ENCODE results near the gene UTP18.
"Not testable (repeated sequence)": the region's sequence is repeated elsewhere in the genome, so short reads cannot be mapped to it uniquely, and the experiment has no call there.

UTP18 gene

DNA sequence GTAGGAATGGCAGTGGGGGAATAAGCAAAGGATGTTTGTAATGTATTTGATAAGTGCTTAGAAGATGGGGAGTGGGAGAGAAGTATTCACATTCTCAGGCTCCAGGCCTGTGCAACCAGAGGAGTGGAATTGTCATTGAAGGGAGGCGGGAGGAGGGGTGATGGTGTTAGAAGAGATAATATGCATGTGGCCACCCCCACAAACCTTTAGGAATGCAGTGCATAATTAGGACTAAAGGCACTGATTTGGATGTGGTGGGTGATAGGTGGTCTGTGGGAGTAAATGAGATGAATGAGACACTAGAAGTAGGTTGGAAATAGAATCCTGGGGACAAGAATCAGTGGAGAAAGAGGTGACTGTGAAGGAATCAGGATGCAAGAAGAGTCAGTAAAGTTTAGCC, 27.1 kb downstream of the UTP18 start:
- no peak overlapping the region for H3K27ac ChIP-seq (ENCODE audit: low read depth, low read length)
- no peak overlapping the region for H2AFZ ChIP-seq (ENCODE audit: low read length, unreplicated experiment)
- H3K4me1 ChIP-seq (ENCODE audit: control insufficient read depth, insufficient read depth, low read length, unreplicated experiment): no peaks in the 10 kb centered on the region
- peaks cover 42% of the 10 kb centered on the region for H3K36me3 ChIP-seq (ENCODE audit: insufficient read depth, low read length)
- no peaks in the 10 kb centered on the region for H3K27me3 ChIP-seq (ENCODE audit: insufficient read depth, low read length)
- no peaks in the 10 kb centered on the region for H3K79me2 ChIP-seq (ENCODE audit: control insufficient read depth, insufficient read depth, low read length, unreplicated experiment)
- no peak overlapping the region for H3K4me3 ChIP-seq (ENCODE audit: low read depth, low read length)

GRCh38 chr17:51289696-51290111, 29.4 kb downstream of the UTP18 start:
- peaks cover 48% of the 10 kb centered on the region for H3K36me3 ChIP-seq (ENCODE audit: insufficient read depth, low read length)
- H3K27me3 ChIP-seq (ENCODE audit: insufficient read depth, low read length): no peaks in the 10 kb centered on the region
- no peak overlapping the region for H3K27ac ChIP-seq (ENCODE audit: low read depth, low read length)
- no peak overlapping the region for H2AFZ ChIP-seq (ENCODE audit: low read length, unreplicated experiment)
- no peaks in the 10 kb centered on the region for H3K4me1 ChIP-seq (ENCODE audit: control insufficient read depth, insufficient read depth, low read length, unreplicated experiment)
- H3K4me3 ChIP-seq (ENCODE audit: low read depth, low read length): no peak overlapping the region
- no peaks in the 10 kb centered on the region for H3K79me2 ChIP-seq (ENCODE audit: control insufficient read depth, insufficient read depth, low read length, unreplicated experiment)

DNA sequence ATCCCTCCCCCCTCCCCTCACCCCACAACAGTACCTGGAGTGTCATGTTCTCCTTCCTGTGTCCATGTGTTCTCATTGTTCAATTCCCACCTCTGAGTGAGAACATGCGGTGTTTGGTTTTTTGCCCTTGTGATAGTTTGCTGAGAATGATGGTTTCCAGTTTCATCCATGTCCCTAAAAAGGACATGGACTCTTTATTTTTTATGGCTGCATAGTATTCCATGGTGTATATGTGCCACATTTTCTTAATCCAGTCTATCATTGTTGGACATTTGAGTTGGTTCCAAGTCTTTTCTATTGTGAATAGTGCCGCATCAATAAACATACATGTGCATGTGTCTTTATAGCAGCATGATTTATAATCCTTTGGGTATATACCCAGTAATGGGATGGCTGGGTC, 34.0 kb downstream of the UTP18 start:
- H3K27ac ChIP-seq (ENCODE audit: low read depth, low read length); H3K79me2 ChIP-seq (ENCODE audit: control insufficient read depth, insufficient read depth, low read length, unreplicated experiment); H3K4me3 ChIP-seq (ENCODE audit: low read depth, low read length); H3K4me1 ChIP-seq (ENCODE audit: control insufficient read depth, insufficient read depth, low read length, unreplicated experiment); H2AFZ ChIP-seq (ENCODE audit: low read length, unreplicated experiment); H3K27me3 ChIP-seq (ENCODE audit: insufficient read depth, low read length): not testable (repeated sequence)
- peaks cover 31% of the 10 kb centered on the region for H3K36me3 ChIP-seq (ENCODE audit: insufficient read depth, low read length)

- Histone ChIP-seq H3K27ac (ENCODE audit: low read depth, low read length) (no peak overlapping the region), H3K4me3 (ENCODE audit: low read depth, low read length) (no peak overlapping the region), H3K27me3 (ENCODE audit: insufficient read depth, low read length) (no peaks in the 10 kb centered on the region), H3K36me3 (ENCODE audit: insufficient read depth, low read length) (peaks cover 11% of the 10 kb centered on the region), H2AFZ (ENCODE audit: low read length, unreplicated experiment) (no peak overlapping the region), H3K79me2 (ENCODE audit: control insufficient read depth, insufficient read depth, low read length, unreplicated experiment) (no peaks in the 10 kb centered on the region), H3K4me1 (ENCODE audit: control insufficient read depth, insufficient read depth, low read length, unreplicated experiment) (no peaks in the 10 kb centered on the region)
These were observed 38.4 kb downstream of the UTP18 start for GRCh38 chr17:51298508-51299371.

- H3K4me1 ChIP-seq (ENCODE audit: control insufficient read depth, insufficient read depth, low read length, unreplicated experiment): no peaks in the 10 kb centered on the region
- no peaks in the 10 kb centered on the region for H3K27me3 ChIP-seq (ENCODE audit: insufficient read depth, low read length)
- no peaks in the 10 kb centered on the region for H3K79me2 ChIP-seq (ENCODE audit: control insufficient read depth, insufficient read depth, low read length, unreplicated experiment)
- no peak overlapping the region for H3K27ac ChIP-seq (ENCODE audit: low read depth, low read length)
- H2AFZ ChIP-seq (ENCODE audit: low read length, unreplicated experiment): no peak overlapping the region
- peaks cover 9% of the 10 kb centered on the region for H3K36me3 ChIP-seq (ENCODE audit: insufficient read depth, low read length)
- H3K4me3 ChIP-seq (ENCODE audit: low read depth, low read length): no peak overlapping the region
These were observed 39.5 kb downstream of the UTP18 start for GRCh38 chr17:51299859-51300258.

GRCh38 chr17:51305182-51305581, 44.8 kb downstream of the UTP18 start:
- no peaks in the 10 kb centered on the region for H3K36me3 ChIP-seq (ENCODE audit: insufficient read depth, low read length)
- H3K27me3 ChIP-seq (ENCODE audit: insufficient read depth, low read length): no peaks in the 10 kb centered on the region
- no peak overlapping the region for H2AFZ ChIP-seq (ENCODE audit: low read length, unreplicated experiment)
- H3K79me2 ChIP-seq (ENCODE audit: control insufficient read depth, insufficient read depth, low read length, unreplicated experiment): no peaks in the 10 kb centered on the region
- no peaks in the 10 kb centered on the region for H3K4me1 ChIP-seq (ENCODE audit: control insufficient read depth, insufficient read depth, low read length, unreplicated experiment)
- H3K27ac ChIP-seq (ENCODE audit: low read depth, low read length): no peak overlapping the region
- H3K4me3 ChIP-seq (ENCODE audit: low read depth, low read length): no peak overlapping the region

DNA sequence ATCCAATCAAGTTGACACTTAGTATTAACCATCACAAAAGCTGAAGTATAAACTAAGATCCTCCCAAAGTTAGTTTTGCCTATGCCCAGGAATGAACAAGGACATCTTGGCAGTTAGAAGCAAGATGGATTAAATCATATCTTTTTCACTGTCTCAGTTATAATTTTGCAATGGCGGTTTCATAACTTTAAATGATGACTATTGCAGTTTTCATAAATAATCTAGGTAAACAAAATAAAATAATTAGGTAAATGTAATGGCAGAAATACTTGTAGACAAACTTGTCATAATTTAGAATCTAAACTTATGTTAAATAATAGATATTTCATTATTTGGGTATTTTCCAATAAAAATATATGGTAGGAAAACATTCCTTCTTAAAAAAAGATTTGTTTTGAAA, 51.7 kb downstream of the UTP18 start:
- H3K79me2 ChIP-seq (ENCODE audit: control insufficient read depth, insufficient read depth, low read length, unreplicated experiment); H3K4me3 ChIP-seq (ENCODE audit: low read depth, low read length); H3K27ac ChIP-seq (ENCODE audit: low read depth, low read length): not testable (repeated sequence)

GRCh38 chr17:51319186-51319585, 58.8 kb downstream of the UTP18 start:
- Histone ChIP-seq H3K4me3 (ENCODE audit: low read depth, low read length) (no peak overlapping the region), H3K27ac (ENCODE audit: low read depth, low read length) (no peak overlapping the region), H3K4me1 (ENCODE audit: control insufficient read depth, insufficient read depth, low read length, unreplicated experiment) (no peaks in the 10 kb centered on the region), H3K79me2 (ENCODE audit: control insufficient read depth, insufficient read depth, low read length, unreplicated experiment) (no peaks in the 10 kb centered on the region), H2AFZ (ENCODE audit: low read length, unreplicated experiment) (no peak overlapping the region), H3K36me3 (ENCODE audit: insufficient read depth, low read length) (no peaks in the 10 kb centered on the region), H3K27me3 (ENCODE audit: insufficient read depth, low read length) (no peaks in the 10 kb centered on the region; the same call in 1 of the 2 replicates)

More for the DNA sequence above, 51.7 kb downstream of the UTP18 start:
- not testable (repeated sequence) for H3K27me3 ChIP-seq (ENCODE audit: insufficient read depth, low read length); H2AFZ ChIP-seq (ENCODE audit: low read length, unreplicated experiment); H3K36me3 ChIP-seq (ENCODE audit: insufficient read depth, low read length); H3K4me1 ChIP-seq (ENCODE audit: control insufficient read depth, insufficient read depth, low read length, unreplicated experiment)

DNA sequence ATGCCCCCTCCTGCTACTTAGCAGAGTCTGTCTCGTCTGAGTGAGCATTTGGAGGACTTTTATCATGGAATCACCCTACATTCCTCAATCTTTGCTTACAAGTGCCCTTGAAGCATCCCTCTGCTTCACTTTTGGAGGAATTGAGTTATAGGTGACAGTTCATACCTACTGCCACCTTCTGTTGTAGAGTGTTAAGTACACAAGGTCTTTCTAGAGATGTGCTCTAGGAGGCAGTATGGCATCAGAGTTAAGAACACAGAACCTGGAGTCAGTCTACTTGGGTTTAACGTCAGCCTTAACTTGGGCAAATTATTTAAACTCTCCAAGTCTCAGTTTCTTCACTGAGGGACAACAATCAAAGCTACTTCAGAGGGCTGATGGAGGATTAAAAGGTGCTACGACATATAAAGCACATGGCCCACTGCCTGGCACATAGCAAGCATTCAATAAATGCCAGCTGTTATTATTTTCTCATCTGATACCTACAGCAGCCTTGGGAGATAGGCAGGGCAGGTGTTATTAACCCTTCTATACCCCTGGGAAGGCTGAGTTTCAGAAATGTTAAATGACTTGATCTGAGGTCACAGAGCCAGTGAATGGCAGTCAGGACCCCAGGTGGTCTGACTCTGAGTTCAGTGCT, 62.2 kb downstream of the UTP18 start:
- H3K36me3 ChIP-seq (ENCODE audit: insufficient read depth, low read length): no peaks in the 10 kb centered on the region

DNA sequence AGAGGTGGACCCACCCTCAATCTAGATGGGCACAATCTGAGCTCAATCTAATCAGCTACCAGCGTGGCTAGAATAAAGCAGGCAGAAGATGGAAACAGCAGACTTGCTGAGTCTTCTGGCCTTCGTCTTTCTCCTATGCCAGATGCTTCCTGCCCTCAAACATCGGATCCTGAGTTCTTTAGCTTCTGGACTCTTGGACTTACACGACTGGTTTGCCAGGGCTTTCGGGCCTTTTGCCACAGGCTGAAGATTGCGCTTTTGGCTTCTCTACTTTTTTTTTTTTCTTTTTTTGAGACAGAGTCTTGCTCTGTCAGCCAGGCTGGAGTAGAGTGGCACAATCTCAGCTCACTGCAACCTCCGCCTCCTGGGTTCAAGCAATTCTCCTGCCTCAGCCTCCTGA, 65.1 kb downstream of the UTP18 start:
- Histone ChIP-seq H2AFZ (ENCODE audit: low read length, unreplicated experiment) (no peak overlapping the region), H3K27ac (ENCODE audit: low read depth, low read length) (no peak overlapping the region), H3K4me1 (ENCODE audit: control insufficient read depth, insufficient read depth, low read length, unreplicated experiment) (no peaks in the 10 kb centered on the region), H3K27me3 (ENCODE audit: insufficient read depth, low read length) (peaks cover 6% of the 10 kb centered on the region), H3K36me3 (ENCODE audit: insufficient read depth, low read length) (no peaks in the 10 kb centered on the region), H3K4me3 (ENCODE audit: low read depth, low read length) (no peak overlapping the region), H3K79me2 (ENCODE audit: control insufficient read depth, insufficient read depth, low read length, unreplicated experiment) (no peaks in the 10 kb centered on the region)

More for the DNA sequence above, 62.2 kb downstream of the UTP18 start:
- H3K4me3 ChIP-seq (ENCODE audit: low read depth, low read length): no peak overlapping the region
- H3K4me1 ChIP-seq (ENCODE audit: control insufficient read depth, insufficient read depth, low read length, unreplicated experiment): no peaks in the 10 kb centered on the region
- no peak overlapping the region for H3K27ac ChIP-seq (ENCODE audit: low read depth, low read length)
- no peaks in the 10 kb centered on the region for H3K79me2 ChIP-seq (ENCODE audit: control insufficient read depth, insufficient read depth, low read length, unreplicated experiment)
- no peak overlapping the region for H2AFZ ChIP-seq (ENCODE audit: low read length, unreplicated experiment)
- H3K27me3 ChIP-seq (ENCODE audit: insufficient read depth, low read length): peaks cover 6% of the 10 kb centered on the region
